ENCODE results near the gene MYADM.

DNA sequence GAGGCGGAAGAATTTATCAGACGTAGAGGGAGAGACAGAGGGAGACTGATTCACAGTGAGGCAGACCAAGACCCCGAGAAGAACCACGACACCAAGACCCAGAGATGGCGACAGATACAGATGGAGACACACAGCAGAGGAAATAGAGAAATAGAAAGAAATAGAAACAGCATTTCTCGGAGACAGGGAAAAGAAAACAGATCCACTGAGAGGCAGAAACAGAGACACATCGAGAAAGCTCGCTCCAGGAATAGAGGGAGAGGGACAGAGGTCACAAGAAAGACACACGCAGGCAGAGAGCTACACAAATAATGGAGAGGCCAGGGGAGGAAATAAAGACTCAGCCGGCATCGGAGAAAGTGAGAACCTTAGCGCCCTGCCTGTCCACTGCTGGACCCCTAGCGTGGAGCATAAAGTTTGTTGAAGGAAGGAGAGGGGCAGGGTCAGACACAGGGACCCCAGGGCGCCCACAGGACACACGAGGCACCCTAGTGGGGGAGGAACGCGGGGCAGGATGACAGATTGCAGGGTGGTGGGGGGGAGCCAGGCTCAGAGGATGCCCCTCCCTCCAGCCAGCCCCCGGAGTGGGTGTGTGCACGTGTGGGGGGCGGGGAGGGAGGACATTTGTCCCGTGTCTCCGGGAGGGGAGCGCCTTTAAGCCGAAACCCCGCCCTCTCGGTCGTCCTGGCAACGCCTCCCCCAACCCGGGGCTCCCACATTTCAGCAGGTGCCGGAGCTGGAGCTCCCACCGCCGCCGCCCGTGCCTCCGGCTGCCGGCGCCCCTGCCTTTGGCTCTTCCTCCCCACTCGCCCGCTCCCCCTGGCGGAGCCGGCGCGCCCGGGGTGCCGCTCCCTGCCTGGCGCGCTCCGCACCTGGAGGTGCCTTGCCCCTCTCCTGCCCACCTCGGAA lies 14.1 kb downstream of the MYADM start, which contains the start of gene PRKCG:
- TF ChIP-seq GATA3 (IDR thresholded peaks at IDR 0.05; ENCODE audit: low read depth, low read length) = no peak
- TF ChIP-seq GATA2 (IDR thresholded peaks at IDR 0.05; ENCODE audit: low read depth, low read length) = no peak

Measured in SH-SY5Y (cell line).